ENCODE measurements around the gene TMPRSS11E.

The TMPRSS11E gene

GRCh38 chr4:68430337-68430736, 16.9 kb upstream of the TMPRSS11E start:
- H3K27me3 ChIP-seq = no peaks in the 10 kb centered on the region
- intact Hi-C loops (cut with DNase I; ENCODE audit: low total_unique reads) = no loop called here
- H3K4me3 ChIP-seq = no peak overlapping the region
- H3K27ac ChIP-seq = no peak overlapping the region
- no peak for DNase-seq
- H3K4me1 ChIP-seq = no peaks in the 10 kb centered on the region
- no peaks in the 10 kb centered on the region for H3K9me3 ChIP-seq
- no peak for TF ChIP-seq CTCF (IDR thresholded peaks at IDR 0.05)
- no peaks in the 10 kb centered on the region for H3K36me3 ChIP-seq

GRCh38 chr4:68432320-68432719, 14.9 kb upstream of the TMPRSS11E start:
- no peak for TF ChIP-seq CTCF (IDR thresholded peaks at IDR 0.05)
- intact Hi-C loops (cut with DNase I; ENCODE audit: low total_unique reads) = no loop called here
- DNase-seq = no peak
- H3K4me3 ChIP-seq = no peak overlapping the region
- H3K27me3 ChIP-seq = no peaks in the 10 kb centered on the region
- H3K36me3 ChIP-seq = no peaks in the 10 kb centered on the region
- no peaks in the 10 kb centered on the region for H3K9me3 ChIP-seq
- no peaks in the 10 kb centered on the region for H3K4me1 ChIP-seq
- no peak overlapping the region for H3K27ac ChIP-seq

- H3K27ac ChIP-seq = no peak overlapping the region
- H3K4me3 ChIP-seq = no peak overlapping the region
- DNase-seq = no peak
- no peaks in the 10 kb centered on the region for H3K9me3 ChIP-seq
- intact Hi-C loops (cut with DNase I; ENCODE audit: low total_unique reads) = no loop called here
- no peaks in the 10 kb centered on the region for H3K4me1 ChIP-seq
- H3K36me3 ChIP-seq = no peaks in the 10 kb centered on the region
- TF ChIP-seq CTCF (IDR thresholded peaks at IDR 0.05) = no peak
- no peaks in the 10 kb centered on the region for H3K27me3 ChIP-seq
Observed at GRCh38 chr4:68433582-68433981, 13.7 kb upstream of the TMPRSS11E start.

GRCh38 chr4:68434277-68434676, 13.0 kb upstream of the TMPRSS11E start:
- no peak overlapping the region for H3K4me3 ChIP-seq
- no peak for DNase-seq
- H3K27ac ChIP-seq = no peak overlapping the region
- no peaks in the 10 kb centered on the region for H3K27me3 ChIP-seq
- H3K36me3 ChIP-seq = no peaks in the 10 kb centered on the region
- H3K9me3 ChIP-seq = no peaks in the 10 kb centered on the region
- no peak for TF ChIP-seq CTCF (IDR thresholded peaks at IDR 0.05)
- intact Hi-C loops (cut with DNase I; ENCODE audit: low total_unique reads) = no loop called here
- no peaks in the 10 kb centered on the region for H3K4me1 ChIP-seq

GRCh38 chr4:68434836-68435235, 12.4 kb upstream of the TMPRSS11E start:
- Histone ChIP-seq H3K9me3 (no peaks in the 10 kb centered on the region), H3K4me1 (no peaks in the 10 kb centered on the region), H3K27ac (no peak overlapping the region), H3K27me3 (no peaks in the 10 kb centered on the region), H3K4me3 (no peak overlapping the region), H3K36me3 (no peaks in the 10 kb centered on the region)
- no peak for TF ChIP-seq CTCF (IDR thresholded peaks at IDR 0.05)
- intact Hi-C loops (cut with DNase I; ENCODE audit: low total_unique reads) = no loop called here
- DNase-seq = no peak

- H3K27ac ChIP-seq = no peak overlapping the region
- TF ChIP-seq CTCF (IDR thresholded peaks at IDR 0.05) = no peak
Observed at GRCh38 chr4:68445111-68445510, 2.2 kb upstream of the TMPRSS11E start.

More at GRCh38 chr4:68445111-68445510, 2.2 kb upstream of the TMPRSS11E start:
- Histone ChIP-seq H3K4me3 (no peak overlapping the region), H3K36me3 (no peaks in the 10 kb centered on the region), H3K4me1 (no peaks in the 10 kb centered on the region), H3K9me3 (no peaks in the 10 kb centered on the region), H3K27me3 (no peaks in the 10 kb centered on the region)
- intact Hi-C loops (cut with DNase I; ENCODE audit: low total_unique reads) = no loop called here
- DNase-seq = no peak

All from tibial artery (tissue), 4 donors.